Superior temporal gyrus (tissue), 1 donor: Measurements from ENCODE around the gene CXorf58.
"Not testable (repeated sequence)": the region's sequence is repeated elsewhere in the genome, so short reads cannot be mapped to it uniquely, and the experiment has no call there.

Source experiments
- DNase-seq: peaks from one replicate; pipeline ENCODE4 v3.0.0-alpha.2; 2016; ENCODE audit errors: extremely low spot score

Gene CXorf58

GRCh38 chrX:23952984-23953907 lies 45.4 kb downstream of the CXorf58 start:
- no peak for DNase-seq

- no peak for DNase-seq
These were observed 46.1 kb downstream of the CXorf58 start for GRCh38 chrX:23953908-23954269.

- DNase-seq, result no peak
These were observed 46.6 kb downstream of the CXorf58 start for GRCh38 chrX:23954396-23954795.

GRCh38 chrX:23959781-23960180 lies 52.0 kb downstream of the CXorf58 start:
- no peak for DNase-seq

- no peak for DNase-seq
These were observed 56.4 kb downstream of the CXorf58 start for GRCh38 chrX:23964191-23964590.

- DNase-seq, result not testable (repeated sequence)
These were observed 57.8 kb downstream of the CXorf58 start for GRCh38 chrX:23965630-23966029.

GRCh38 chrX:23978491-23978890 lies 70.7 kb downstream of the CXorf58 start:
- no peak for DNase-seq

GRCh38 chrX:23980011-23980441 lies 72.2 kb downstream of the CXorf58 start:
- no peak for DNase-seq

- DNase-seq, result no peak
These were observed 73.4 kb downstream of the CXorf58 start for GRCh38 chrX:23981222-23981621.

- DNase-seq, result no peak
These were observed 73.9 kb downstream of the CXorf58 start for GRCh38 chrX:23981711-23982110.

GRCh38 chrX:23982891-23983290 lies 75.1 kb downstream of the CXorf58 start:
- no peak for DNase-seq
